ENCODE results near the gene DET1. TPM values are rescaled to one million over a fixed set of nuclear protein-coding genes. Genes with fewer than 3 reads are reported as not detected.

DET1 gene
- total and polyA plus RNA-seq, 2 of the 13 experiments (the other 11 are each of a cell fraction or from before 2014, with no cell fraction given) = 2.2 to 4.2 TPM

GRCh38 chr15:88465633-88466224 lies 80.8 kb downstream of the DET1 start (continued):
- 0 out of 2 replicates have a peak, but pooled peaks have one; percentile 33 for TF ChIP-seq ZNF639 (CRISPR knock-in tag; conservative IDR thresholded peaks at IDR 0.05)
- peak; percentile 86 for TF ChIP-seq CREM (IDR thresholded peaks at IDR 0.05)
- no peak for TF ChIP-seq CREM (CRISPR knock-in tag; IDR thresholded peaks at IDR 0.05)
- peak; percentile 68 for TF ChIP-seq PPARG (CRISPR knock-in tag; conservative IDR thresholded peaks at IDR 0.05)
- TF ChIP-seq ISL2 (CRISPR knock-in tag; IDR thresholded peaks at IDR 0.05) = peak; percentile 81
- peak; percentile 89; the same call in 1 of the 2 replicates for TF ChIP-seq TFE3 (CRISPR knock-in tag; IDR thresholded peaks at IDR 0.05)
- TF ChIP-seq GATAD1 (CRISPR knock-in tag; IDR thresholded peaks at IDR 0.05) = peak; percentile 81
- no peak for TF ChIP-seq ZSCAN21 (CRISPR knock-in tag; IDR thresholded peaks at IDR 0.05; ENCODE audit: borderline replicate concordance)
- peak; percentile 57; the same call in 1 of the 2 replicates for TF ChIP-seq ZBTB43 (CRISPR knock-in tag; conservative IDR thresholded peaks at IDR 0.05)
- no peak for TF ChIP-seq ZNF589 (CRISPR knock-in tag; conservative IDR thresholded peaks at IDR 0.05)
- TF ChIP-seq ZMYM2 (CRISPR knock-in tag; IDR thresholded peaks at IDR 0.05) = peak; percentile 76
- peak; percentile 95 for TF ChIP-seq ELF3 (CRISPR knock-in tag; IDR thresholded peaks at IDR 0.05)
- no peak for TF ChIP-seq PAX8 (CRISPR knock-in tag; IDR thresholded peaks at IDR 0.05; ENCODE audit: borderline replicate concordance)
- TF ChIP-seq GZF1 (CRISPR knock-in tag; IDR thresholded peaks at IDR 0.05) = no peak
- peak; percentile 72; the same call in 1 of the 2 replicates for TF ChIP-seq ZBTB20 (CRISPR knock-in tag; IDR thresholded peaks at IDR 0.05; ENCODE audit: borderline replicate concordance, low read depth)
- TF ChIP-seq KMT2B (CRISPR knock-in tag; IDR thresholded peaks at IDR 0.05) = no peak
- TF ChIP-seq RERE (CRISPR knock-in tag; IDR thresholded peaks at IDR 0.05; ENCODE audit: low read depth) = peak; percentile 60; the same call in 1 of the 2 replicates
- TF ChIP-seq NCOR1 (IDR thresholded peaks at IDR 0.05; ENCODE audit: borderline replicate concordance, low read length) = peak; percentile 93; the same call in 1 of the 2 replicates
- TF ChIP-seq FOXC1 (CRISPR knock-in tag; IDR thresholded peaks at IDR 0.05; ENCODE audit: borderline replicate concordance) = no peak
- peak; percentile 92 for TF ChIP-seq HNF4G (IDR thresholded peaks at IDR 0.05; ENCODE audit: borderline replicate concordance, low read depth, low read length)
- TF ChIP-seq HNF4G (CRISPR knock-in tag; IDR thresholded peaks at IDR 0.05; ENCODE audit: borderline replicate concordance, low read depth) = peak; percentile 64; the same call in 1 of the 2 replicates
- no peak for TF ChIP-seq ZNF253 (CRISPR knock-in tag; IDR thresholded peaks at IDR 0.05; ENCODE audit: borderline replicate concordance)
